ENCODE results near the gene PPM1L. TPM values are rescaled to one million over a fixed set of nuclear protein-coding genes. Genes with fewer than 3 reads are reported as not detected.

PPM1L gene
- total and polyA plus RNA-seq, 2 of the 13 experiments (the other 11 are each of a cell fraction or from before 2014, with no cell fraction given), result 0.22 to 1.4 TPM

- no peak for TF ChIP-seq TGIF2 (CRISPR knock-in tag; IDR thresholded peaks at IDR 0.05)
- TF ChIP-seq NR2F2 (IDR thresholded peaks at IDR 0.05; ENCODE audit: borderline replicate concordance, low read depth), result no peak
- TF ChIP-seq PRDM15 (CRISPR knock-in tag; IDR thresholded peaks at IDR 0.05), result no peak
- no peak for TF ChIP-seq RBM22 (optimal IDR thresholded peaks at IDR 0.05; ENCODE audit: low read length)
- TF ChIP-seq WIZ (CRISPR knock-in tag; IDR thresholded peaks at IDR 0.05), result no peak
- no peak for TF ChIP-seq SKI (IDR thresholded peaks at IDR 0.05; ENCODE audit: partially characterized antibody)
- TF ChIP-seq ZNF331 (CRISPR knock-in tag; IDR thresholded peaks at IDR 0.05), result 0 out of 2 replicates have a peak, but pooled peaks have one; percentile 36
- TF ChIP-seq TOE1 (CRISPR knock-in tag; IDR thresholded peaks at IDR 0.05), result 0 out of 2 replicates have a peak, but pooled peaks have one; percentile 31
- TF ChIP-seq ZNF619 (CRISPR knock-in tag; IDR thresholded peaks at IDR 0.05), result no peak
- no peak for TF ChIP-seq IRF2 (CRISPR knock-in tag; IDR thresholded peaks at IDR 0.05)
- TF ChIP-seq ZNF878 (CRISPR knock-in tag; IDR thresholded peaks at IDR 0.05), result no peak
- TF ChIP-seq TP53 (CRISPR knock-in tag; conservative IDR thresholded peaks at IDR 0.05), result no peak
- peak; percentile 74 for TF ChIP-seq CHCHD3 (CRISPR knock-in tag; IDR thresholded peaks at IDR 0.05)
- no peak for TF ChIP-seq ZNF275 (CRISPR knock-in tag; IDR thresholded peaks at IDR 0.05; ENCODE audit: borderline replicate concordance)
- TF ChIP-seq ZNF296 (CRISPR knock-in tag; conservative IDR thresholded peaks at IDR 0.05), result no peak
- TF ChIP-seq KLF11 (CRISPR knock-in tag; IDR thresholded peaks at IDR 0.05), result no peak
- TF ChIP-seq SNAPC5 (CRISPR knock-in tag; IDR thresholded peaks at IDR 0.05; ENCODE audit: borderline replicate concordance), result no peak
- no peak for TF ChIP-seq PRPF4 (IDR thresholded peaks at IDR 0.05; ENCODE audit: low read depth, low read length, poor library complexity, severe bottlenecking)
- TF ChIP-seq FOSL1 (CRISPR knock-in tag; IDR thresholded peaks at IDR 0.05; ENCODE audit: borderline replicate concordance), result no peak
- no peak for TF ChIP-seq MLLT10 (CRISPR knock-in tag; IDR thresholded peaks at IDR 0.05)
- no peak for TF ChIP-seq NR0B2 (CRISPR knock-in tag; IDR thresholded peaks at IDR 0.05)
- no peak for TF ChIP-seq RORA (CRISPR knock-in tag; IDR thresholded peaks at IDR 0.05)
- no peak for TF ChIP-seq CENPBD1 (CRISPR knock-in tag; IDR thresholded peaks at IDR 0.05; ENCODE audit: borderline replicate concordance, low read depth)
- TF ChIP-seq ZNF235 (CRISPR knock-in tag; IDR thresholded peaks at IDR 0.05; ENCODE audit: borderline replicate concordance), result no peak
- no peak for TF ChIP-seq AGO1 (IDR thresholded peaks at IDR 0.05; ENCODE audit: low read depth, low read length, poor library complexity, severe bottlenecking)
Measured at GRCh38 chr3:160754855-160755747, 930 bp upstream of the PPM1L start (continued).

Data from HepG2 (cell line).